HG03135 (cell line): ENCODE data around the gene MGMT.
A peak's percentile ranks its signal among the peaks of the same experiment; 100 is the strongest.
"Not testable (repeated sequence)": the region's sequence is repeated elsewhere in the genome, so short reads cannot be mapped to it uniquely, and the experiment has no call there.

Experiments
- ATAC-seq: cut with Tn5 transposase; IDR thresholded peaks from one replicate; pipeline ENCODE4 v1.9.1; 2021; ENCODE audit warnings: mild to moderate bottlenecking, moderate library complexity; ENCODE audit not compliant: unreplicated experiment

Gene MGMT

DNA sequence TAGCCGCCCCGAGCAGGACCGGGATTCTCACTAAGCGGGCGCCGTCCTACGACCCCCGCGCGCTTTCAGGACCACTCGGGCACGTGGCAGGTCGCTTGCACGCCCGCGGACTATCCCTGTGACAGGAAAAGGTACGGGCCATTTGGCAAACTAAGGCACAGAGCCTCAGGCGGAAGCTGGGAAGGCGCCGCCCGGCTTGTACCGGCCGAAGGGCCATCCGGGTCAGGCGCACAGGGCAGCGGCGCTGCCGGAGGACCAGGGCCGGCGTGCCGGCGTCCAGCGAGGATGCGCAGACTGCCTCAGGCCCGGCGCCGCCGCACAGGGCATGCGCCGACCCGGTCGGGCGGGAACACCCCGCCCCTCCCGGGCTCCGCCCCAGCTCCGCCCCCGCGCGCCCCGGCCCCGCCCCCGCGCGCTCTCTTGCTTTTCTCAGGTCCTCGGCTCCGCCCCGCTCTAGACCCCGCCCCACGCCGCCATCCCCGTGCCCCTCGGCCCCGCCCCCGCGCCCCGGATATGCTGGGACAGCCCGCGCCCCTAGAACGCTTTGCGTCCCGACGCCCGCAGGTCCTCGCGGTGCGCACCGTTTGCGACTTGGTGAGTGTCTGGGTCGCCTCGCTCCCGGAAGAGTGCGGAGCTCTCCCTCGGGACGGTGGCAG, at the start of gene MGMT:
Gene MGMT (plus strand): TSS at position 539 of the 656 bp plus-strand sequence.
- ATAC-seq: peak; percentile 87

- ATAC-seq: no peak
Measured at GRCh38 chr10:129417870-129418269, 49.2 kb upstream of the MGMT start.

GRCh38 chr10:129418496-129419225, 48.4 kb upstream of the MGMT start:
- ATAC-seq: no peak

GRCh38 chr10:129419397-129419796, 47.6 kb upstream of the MGMT start:
- no peak for ATAC-seq

GRCh38 chr10:129421399-129422010, 45.5 kb upstream of the MGMT start:
- no peak for ATAC-seq

- ATAC-seq: no peak
Measured at GRCh38 chr10:129424978-129425377, 42.1 kb upstream of the MGMT start.

DNA sequence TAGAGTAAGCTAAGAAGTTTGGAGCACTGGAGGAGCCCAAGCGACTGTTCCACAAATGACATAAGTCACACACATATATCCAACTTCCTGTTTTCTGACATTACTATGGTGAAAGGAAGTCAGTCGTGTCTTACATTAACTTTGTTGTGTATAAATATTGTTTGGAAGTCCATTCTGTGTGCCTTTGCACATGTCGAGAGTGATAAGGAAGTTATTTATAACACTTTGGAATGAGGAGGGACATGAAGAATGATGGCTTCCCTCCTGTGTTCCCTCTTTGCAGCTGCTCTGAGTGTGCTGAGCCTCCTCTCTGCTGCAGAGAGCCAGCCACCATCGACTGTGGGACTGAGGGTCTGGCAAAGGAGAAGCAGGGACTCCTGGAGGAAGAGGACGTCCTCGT, 40.4 kb upstream of the MGMT start:
- no peak for ATAC-seq

DNA sequence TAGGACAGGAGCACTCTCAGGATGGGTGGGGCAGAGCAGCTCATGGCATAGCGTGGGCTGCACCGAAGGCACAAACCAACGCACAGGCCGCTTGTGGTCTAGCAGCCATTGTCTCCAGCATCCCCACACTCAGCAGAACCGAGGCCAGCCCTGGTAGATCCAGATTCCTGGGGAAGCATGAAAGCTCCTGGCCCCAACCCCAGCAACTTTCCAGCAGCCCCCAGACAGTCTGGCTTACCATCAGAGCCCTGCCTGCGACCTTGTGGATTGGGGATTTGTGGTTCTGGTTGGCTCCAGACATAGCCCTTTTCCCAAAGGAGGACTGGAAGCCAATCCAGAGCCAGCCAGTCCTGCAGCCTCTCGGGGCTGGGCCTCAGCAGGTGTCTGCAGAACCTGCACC, 33.8 kb upstream of the MGMT start:
- ATAC-seq: no peak

DNA sequence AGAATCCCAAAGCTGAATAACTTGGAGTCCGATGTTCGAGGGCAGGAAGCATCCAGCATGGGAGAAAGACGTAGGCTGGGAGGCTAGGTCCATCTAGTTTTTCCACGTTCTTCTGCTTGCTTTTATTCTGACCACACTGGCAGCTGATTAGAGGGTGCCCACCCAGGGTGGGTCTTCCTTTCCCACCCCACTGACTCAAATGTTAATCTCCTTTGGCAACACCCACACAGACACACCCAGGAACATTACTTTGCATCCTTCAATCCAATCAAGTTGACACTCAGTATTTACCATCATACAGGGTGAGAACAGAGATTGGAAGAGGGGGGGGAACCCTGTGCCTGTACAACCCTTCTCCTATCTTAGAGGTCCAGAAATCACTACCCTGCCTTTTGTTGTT, 31.3 kb upstream of the MGMT start:
- not testable (repeated sequence) for ATAC-seq

DNA sequence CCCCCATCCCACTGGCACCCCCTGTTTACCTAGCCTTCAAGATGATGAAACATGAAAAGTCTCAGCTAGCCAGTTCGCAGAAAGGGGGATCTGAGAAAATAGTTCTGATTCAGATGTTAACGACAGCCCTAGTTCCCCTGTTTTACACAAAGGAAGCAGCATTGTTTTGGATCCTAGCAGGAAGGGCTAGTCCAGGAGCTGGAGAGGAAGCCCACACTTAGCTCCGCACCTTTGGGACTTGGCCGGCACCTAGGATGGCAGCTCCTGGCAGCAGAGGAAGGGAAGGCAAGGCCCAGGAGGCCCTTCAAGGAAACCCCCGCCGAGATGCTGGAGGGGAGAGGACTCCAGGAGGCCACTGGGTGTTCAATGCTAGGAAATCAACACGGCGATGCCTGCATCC, 29.0 kb upstream of the MGMT start:
- no peak for ATAC-seq

DNA sequence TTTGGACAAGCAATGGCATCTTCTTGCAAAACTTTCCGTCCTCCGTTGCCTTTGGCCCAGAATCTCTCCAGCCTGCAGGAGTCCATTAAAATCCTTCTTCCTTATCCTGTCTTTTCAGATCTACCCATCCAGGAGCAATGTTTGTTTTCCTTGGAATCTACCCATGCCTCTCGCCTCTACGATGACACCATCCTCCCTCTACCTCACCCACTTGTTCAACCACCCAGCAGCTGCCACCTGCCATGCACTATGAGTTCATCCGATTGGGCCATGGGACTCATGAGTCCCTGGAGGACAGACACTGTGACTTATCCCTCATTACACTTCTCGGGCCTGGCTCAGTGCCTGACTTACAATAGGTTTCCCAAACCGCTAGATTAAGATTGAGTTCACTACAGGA, 26.8 kb upstream of the MGMT start:
- no peak for ATAC-seq

GRCh38 chr10:129440722-129441316, 26.2 kb upstream of the MGMT start:
- ATAC-seq: no peak

GRCh38 chr10:129441372-129442009, 25.6 kb upstream of the MGMT start:
- ATAC-seq: no peak

DNA sequence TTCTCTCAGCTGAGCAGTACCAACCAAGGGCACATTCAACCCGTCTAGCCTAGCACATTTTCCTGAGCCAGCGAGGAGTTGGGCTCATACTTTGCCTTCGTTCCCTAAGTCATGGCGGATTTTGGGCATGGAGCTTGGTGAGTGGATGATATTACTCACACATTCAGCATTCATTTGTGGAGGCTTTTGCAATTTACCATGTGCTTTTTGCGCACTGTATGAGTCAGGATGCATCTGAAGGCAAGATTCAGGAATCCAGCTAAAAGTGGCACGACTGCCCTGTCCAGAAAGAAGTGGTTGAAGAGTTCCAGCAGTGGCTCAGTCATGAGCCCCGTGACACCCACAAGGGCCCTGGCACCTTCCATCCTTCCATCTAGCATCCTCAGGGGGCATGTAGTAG, 24.2 kb upstream of the MGMT start:
- no peak for ATAC-seq

DNA sequence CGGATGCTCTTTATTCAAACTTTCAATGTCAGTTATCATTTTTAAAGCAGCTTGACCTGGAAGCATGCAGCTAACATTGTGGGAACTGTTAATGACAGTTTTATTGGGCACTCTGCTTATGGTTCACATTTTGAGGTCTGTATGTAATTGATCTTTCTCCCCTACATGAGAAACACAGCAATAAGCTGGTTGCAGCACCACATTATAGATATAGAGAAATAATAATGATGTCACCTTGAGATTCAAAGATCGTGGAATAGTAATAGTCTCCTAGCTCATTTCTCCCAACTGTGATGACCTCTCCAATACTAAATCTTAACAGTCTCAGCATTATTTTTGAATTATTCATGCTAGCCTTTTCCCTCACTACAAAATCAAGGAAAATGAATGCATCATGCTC, 22.7 kb upstream of the MGMT start:
- ATAC-seq: no peak

DNA sequence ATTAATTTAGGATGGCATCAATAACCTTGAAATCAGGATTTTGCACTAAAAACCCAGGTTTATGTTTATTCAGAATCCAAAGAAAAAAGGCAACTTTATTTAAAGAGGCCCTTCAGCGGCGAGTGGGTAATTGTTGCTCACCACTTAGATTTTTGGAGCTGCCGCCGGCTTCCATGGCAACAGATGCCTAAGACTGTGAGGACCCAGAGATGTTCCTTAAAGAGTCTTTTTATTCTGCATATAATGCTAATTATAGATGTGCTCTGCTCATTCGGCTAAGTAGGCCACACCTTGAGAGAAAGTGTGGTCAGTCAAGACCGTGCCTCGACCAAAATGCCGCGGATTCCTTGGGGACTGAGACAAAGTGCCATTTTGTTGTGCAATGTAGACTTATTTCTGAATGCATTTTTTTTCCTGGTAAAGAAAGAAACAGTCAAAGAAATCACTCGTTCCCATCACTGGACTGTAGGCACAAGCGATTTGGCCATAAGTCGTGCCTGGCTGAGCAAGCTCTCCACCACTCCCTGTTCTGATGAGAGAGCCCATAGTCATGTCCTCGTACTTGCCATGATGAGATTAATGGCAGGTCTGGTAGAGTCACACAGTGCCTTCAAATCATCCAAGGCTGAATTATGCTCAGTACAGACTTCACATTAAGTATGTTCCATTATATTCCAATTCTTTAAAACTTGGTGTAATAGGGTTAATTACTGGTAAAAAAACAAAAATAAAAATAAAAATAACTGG, 21.4 kb upstream of the MGMT start:
- ATAC-seq: no peak

GRCh38 chr10:129446183-129446581, 20.9 kb upstream of the MGMT start:
- ATAC-seq: no peak

DNA sequence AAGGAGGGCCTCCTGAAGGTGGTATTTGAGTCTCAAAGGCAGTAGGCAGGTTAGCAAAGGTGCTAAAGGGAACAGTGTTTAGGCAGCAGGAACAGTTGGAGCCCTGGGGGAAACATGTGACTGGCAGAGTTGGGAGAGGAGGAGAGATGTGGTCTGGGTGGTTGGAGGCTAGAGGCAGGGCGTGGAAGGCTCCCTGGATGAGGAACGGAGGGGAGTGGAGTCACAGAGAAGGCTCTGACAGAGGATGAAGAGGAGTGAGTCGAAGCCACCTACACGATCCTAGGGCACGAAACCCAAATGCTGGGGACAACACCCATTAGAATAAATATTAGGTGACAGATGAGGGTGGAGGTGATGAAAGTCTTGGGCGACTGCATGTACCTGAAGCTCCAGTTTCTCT, 19.6 kb upstream of the MGMT start:
- ATAC-seq: no peak

DNA sequence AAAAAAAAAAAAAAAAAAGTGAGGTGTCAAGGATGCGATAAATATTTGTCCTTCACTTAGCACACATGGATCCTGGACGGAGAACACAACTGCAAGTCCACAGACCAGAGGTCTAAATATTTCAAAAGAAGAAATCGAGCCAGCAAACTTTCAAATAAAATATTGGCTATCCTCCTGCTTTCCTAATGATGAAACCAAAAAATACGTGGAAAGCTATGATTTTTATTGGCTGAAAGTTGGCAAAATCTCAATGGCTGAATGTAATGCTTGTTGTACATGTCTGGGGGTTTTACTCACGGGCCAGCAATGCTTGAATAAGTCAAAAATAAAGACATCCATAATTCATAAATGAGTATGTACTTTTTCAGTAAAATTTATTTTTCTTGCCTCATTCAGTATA, 19.0 kb upstream of the MGMT start:
- ATAC-seq: no peak

DNA sequence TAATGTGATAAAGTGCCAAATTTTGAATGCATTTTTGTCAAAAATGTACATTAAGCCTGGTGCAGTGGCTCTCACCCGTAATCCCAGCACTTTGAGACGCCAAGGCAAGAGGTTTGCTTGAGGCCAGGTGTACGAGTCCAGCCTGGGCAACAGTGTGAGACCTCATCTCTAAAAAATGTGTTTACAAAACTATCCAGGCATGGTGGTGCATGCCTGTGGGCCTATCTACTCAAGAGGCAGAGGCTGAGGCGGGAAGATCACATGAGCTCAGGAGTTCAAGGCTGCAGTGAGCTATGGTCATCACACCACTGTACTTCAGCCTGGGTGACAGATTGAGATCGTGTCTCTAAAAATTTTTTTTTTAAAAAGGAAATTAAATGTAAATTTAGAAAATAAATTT, 18.5 kb upstream of the MGMT start:
- ATAC-seq: no peak

GRCh38 chr10:129449893-129450292, 17.1 kb upstream of the MGMT start:
- no peak for ATAC-seq
